Esophagus muscularis mucosa (tissue), 3 donors: ENCODE data around the gene MAPK8IP3.

Experiments used
- CTCF ChIP-seq, 3 experiments: fragments of 200-600 bp in 2 of 3; fragments of 450-650 bp in 1 of 3; sonication (generic) in 2 of 3; IDR thresholded peaks; one replicate each; pipeline ENCODE4 v1.5.1; 2017 to 2019; ENCODE audit warnings: antibody characterized with exemption in 3 of 3, mild to moderate bottlenecking in 2 of 3, moderate library complexity in 1 of 3
- POLR2A ChIP-seq: fragments of 450-650 bp; IDR thresholded peaks from one replicate; pipeline ENCODE4 v1.6.1; 2017; ENCODE audit warnings: antibody characterized with exemption, moderate library complexity, mild to moderate bottlenecking, low read depth

DNA sequence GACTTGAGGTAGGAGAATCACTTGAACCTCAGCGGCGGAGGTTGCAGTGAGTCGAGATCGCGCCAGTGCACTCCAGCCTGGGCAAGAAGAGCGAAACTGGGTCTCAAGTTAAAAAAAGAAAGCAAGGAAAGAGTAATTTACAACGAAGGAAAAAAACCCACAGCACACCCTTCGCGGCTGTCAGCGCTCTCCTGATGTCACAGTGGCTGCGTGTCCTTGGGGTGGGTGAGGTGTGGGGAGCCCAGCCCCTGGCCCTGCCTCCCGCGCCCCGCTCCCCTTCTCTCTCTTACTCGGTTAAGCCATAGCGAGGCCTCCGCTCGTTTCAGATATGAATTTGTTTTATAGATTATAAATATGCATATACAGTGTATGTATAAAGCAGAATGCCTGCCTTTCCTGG is 28.7 kb upstream of the MAPK8IP3 start:
- no peak for TF ChIP-seq CTCF (IDR thresholded peaks at IDR 0.05)
- TF ChIP-seq POLR2A, result no peak
